MM.1S (cell line): ENCODE data around the gene ORC3.

ENCODE experiments used
- EZH2phosphoT487 ChIP-seq: fragments of 300-600 bp; sonication (generic); IDR thresholded peaks from 2 replicates; pipeline ENCODE4 v1.6.1; 2018; ENCODE audit warnings: antibody characterized with exemption, low read length
- TF ChIP-seq, protein P1 (sequence below): fragments of 300-600 bp; sonication (generic); IDR thresholded peaks from 2 replicates; pipeline ENCODE4 v1.5.1; 2016; ENCODE audit warnings: antibody characterized with exemption, low read length, mixed read lengths

DNA sequence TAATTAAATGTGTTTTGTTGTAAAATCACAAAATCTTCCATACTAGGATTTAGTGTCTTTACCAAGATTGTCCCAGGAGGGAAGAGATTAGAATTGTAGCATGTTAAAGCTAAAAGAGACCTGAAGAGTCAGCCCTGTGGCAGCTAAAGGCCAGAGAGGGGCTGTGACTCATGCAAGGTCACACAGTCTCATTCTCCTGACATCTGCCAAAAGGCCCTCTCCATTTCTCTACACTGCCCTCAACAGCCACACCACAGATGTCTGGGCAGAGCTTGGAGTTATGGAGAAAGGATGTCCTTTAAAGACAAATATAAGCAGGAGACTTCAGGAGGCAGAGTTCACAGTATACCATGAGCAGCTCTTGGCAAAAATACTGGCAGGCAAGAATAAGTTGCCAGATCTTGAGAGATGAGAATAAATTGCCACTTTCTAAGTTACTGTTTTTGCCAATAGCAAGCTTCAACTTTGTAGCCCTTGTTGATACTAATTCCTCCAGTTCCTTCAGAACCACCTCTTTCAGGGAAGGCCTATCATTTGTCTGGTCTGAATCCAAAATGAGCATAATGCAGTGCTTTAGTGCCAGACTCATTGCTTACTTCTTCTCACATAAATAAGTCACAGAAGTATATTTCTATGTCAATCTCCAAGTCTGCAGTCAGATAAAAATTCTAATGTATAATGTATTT lies 70.4 kb downstream of the ORC3 start:
- TF ChIP-seq, protein P1, sequence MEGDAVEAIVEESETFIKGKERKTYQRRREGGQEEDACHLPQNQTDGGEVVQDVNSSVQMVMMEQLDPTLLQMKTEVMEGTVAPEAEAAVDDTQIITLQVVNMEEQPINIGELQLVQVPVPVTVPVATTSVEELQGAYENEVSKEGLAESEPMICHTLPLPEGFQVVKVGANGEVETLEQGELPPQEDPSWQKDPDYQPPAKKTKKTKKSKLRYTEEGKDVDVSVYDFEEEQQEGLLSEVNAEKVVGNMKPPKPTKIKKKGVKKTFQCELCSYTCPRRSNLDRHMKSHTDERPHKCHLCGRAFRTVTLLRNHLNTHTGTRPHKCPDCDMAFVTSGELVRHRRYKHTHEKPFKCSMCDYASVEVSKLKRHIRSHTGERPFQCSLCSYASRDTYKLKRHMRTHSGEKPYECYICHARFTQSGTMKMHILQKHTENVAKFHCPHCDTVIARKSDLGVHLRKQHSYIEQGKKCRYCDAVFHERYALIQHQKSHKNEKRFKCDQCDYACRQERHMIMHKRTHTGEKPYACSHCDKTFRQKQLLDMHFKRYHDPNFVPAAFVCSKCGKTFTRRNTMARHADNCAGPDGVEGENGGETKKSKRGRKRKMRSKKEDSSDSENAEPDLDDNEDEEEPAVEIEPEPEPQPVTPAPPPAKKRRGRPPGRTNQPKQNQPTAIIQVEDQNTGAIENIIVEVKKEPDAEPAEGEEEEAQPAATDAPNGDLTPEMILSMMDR = no peak
- TF ChIP-seq EZH2phosphoT487 = no peak
